Uterus (tissue), 4 donors: ENCODE results near the gene TMEM141. TPM values are rescaled to one million over a fixed set of nuclear protein-coding genes. Genes with fewer than 3 reads are reported as not detected.
"Not testable (repeated sequence)": the region's sequence is repeated elsewhere in the genome, so short reads cannot be mapped to it uniquely, and the experiment has no call there.

Source experiments
- DNase-seq, 2 donors: peaks; one replicate each; pipeline ENCODE4 v3.0.0-alpha.2; 2019 to 2020
- H3K27ac ChIP-seq, 2 donors: fragments of 200-600 bp; sonication (generic); 1 replicate in 1 of 2; 2 replicates in 1 of 2; pipeline ENCODE4 v1.5.1; 2016 to 2018
- H3K27me3 ChIP-seq, 2 donors: fragments of 200-600 bp; sonication (generic); one replicate each; pipeline ENCODE4 v1.5.1; 2018 to 2019; ENCODE audit warnings: control low read depth in 1 of 2
- H3K36me3 ChIP-seq, 2 donors: fragments of 200-600 bp; sonication (generic); one replicate each; pipeline ENCODE4 v1.5.1; 2019; ENCODE audit warnings: control low read depth in 1 of 2
- H3K4me1 ChIP-seq, 2 donors: fragments of 200-600 bp; sonication (generic); one replicate each; pipeline ENCODE4 v1.5.1; 2018 to 2019; ENCODE audit warnings: control low read depth in 1 of 2
- H3K4me3 ChIP-seq, 2 donors: fragments of 200-600 bp; sonication (generic); 1 replicate in 1 of 2; 2 replicates in 1 of 2; pipeline ENCODE4 v1.5.1; 2018 to 2019; ENCODE audit warnings: mild to moderate bottlenecking in 1 of 2
- H3K9me3 ChIP-seq, 2 donors: fragments of 200-600 bp; sonication (generic); one replicate each; pipeline ENCODE4 v1.5.1; 2019; ENCODE audit warnings: control low read depth in 1 of 2
- POLR2A ChIP-seq, 2 donors: fragments of 450-650 bp; IDR thresholded peaks; one replicate each; pipeline ENCODE4 v1.6.1; 2016; ENCODE audit warnings: antibody characterized with exemption in 2 of 2, mild to moderate bottlenecking in 1 of 2, moderate library complexity in 1 of 2
- intact Hi-C: fragments of 100-400 bp; cut with DNase I; formaldehyde crosslinking; loops from one replicate; pipeline ENCODE4 v1.15.1; 2023; ENCODE audit warnings: low total_unique reads
- total RNA-seq, 4 donors: library from RNA; depleted of rRNA in 3 of 4; stranded (reverse); fragments of >200 nt in 3 of 4; gene quantifications; one replicate each; pipeline versions ENCODE4 v1.1.0 to v1.2.4, GENCODE V29; 2014 to 2023
- TF ChIP-seq, protein P1 (sequence below), 4 experiments: fragments of 200-600 bp in 2 of 4; fragments of 450-650 bp in 2 of 4; sonication (generic) in 2 of 4; IDR thresholded peaks; one replicate each; pipeline ENCODE4 v1.5.1; 2016 to 2019; ENCODE audit warnings: antibody characterized with exemption in 4 of 4, mild to moderate bottlenecking in 2 of 4, moderate library complexity in 1 of 4
- donor health status: DM: yes; HTN: yes; CAD: no.

TMEM141 gene
- total RNA-seq, 4 donors from 2014 or later, result 3.5 to 48.9 (median 32.0) TPM

DNA sequence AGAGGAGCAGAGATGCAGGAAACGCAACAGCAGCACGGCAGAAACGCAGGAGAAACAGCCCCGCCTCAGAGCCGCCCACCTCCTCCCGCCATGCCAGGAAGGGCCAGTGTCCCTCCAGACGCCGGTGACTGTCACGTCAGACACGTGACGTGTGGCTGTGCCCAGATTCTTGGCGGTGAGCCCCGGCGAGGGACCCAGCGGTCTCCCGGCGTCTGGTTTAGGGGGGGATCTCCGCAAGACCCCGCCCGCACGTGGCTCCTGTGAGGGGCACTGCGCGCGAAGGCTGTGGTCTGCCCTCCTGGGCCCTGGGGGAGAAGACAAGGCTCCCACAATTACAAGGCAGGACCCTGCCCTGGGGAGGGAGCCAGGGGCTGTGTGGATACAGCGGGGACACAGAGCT lies 30.7 kb upstream of the TMEM141 start:
- Histone ChIP-seq H3K27ac (no peak overlapping the region), H3K9me3 (no peaks in the 10 kb centered on the region), H3K27me3 (no peaks in the 10 kb centered on the region), H3K36me3 (no peaks in the 10 kb centered on the region), H3K4me1 (no peaks in the 10 kb centered on the region), H3K4me3 (no peak overlapping the region)
- intact Hi-C loops, result no loop called here
- no peak for DNase-seq
- no peak for TF ChIP-seq POLR2A (IDR thresholded peaks at IDR 0.05)
- TF ChIP-seq, protein P1, sequence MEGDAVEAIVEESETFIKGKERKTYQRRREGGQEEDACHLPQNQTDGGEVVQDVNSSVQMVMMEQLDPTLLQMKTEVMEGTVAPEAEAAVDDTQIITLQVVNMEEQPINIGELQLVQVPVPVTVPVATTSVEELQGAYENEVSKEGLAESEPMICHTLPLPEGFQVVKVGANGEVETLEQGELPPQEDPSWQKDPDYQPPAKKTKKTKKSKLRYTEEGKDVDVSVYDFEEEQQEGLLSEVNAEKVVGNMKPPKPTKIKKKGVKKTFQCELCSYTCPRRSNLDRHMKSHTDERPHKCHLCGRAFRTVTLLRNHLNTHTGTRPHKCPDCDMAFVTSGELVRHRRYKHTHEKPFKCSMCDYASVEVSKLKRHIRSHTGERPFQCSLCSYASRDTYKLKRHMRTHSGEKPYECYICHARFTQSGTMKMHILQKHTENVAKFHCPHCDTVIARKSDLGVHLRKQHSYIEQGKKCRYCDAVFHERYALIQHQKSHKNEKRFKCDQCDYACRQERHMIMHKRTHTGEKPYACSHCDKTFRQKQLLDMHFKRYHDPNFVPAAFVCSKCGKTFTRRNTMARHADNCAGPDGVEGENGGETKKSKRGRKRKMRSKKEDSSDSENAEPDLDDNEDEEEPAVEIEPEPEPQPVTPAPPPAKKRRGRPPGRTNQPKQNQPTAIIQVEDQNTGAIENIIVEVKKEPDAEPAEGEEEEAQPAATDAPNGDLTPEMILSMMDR (IDR thresholded peaks at IDR 0.05), result no peak

- peak in 1 of 2 donors; percentile 30 for DNase-seq
Observed at GRCh38 chr9:136760834-136761544, 30.2 kb upstream of the TMEM141 start.

GRCh38 chr9:136761545-136761981 lies 29.6 kb upstream of the TMEM141 start:
- Histone ChIP-seq H3K27me3 (no peaks in the 10 kb centered on the region), H3K4me3 (no peak overlapping the region), H3K4me1 (no peaks in the 10 kb centered on the region), H3K9me3 (no peaks in the 10 kb centered on the region), H3K36me3 (no peaks in the 10 kb centered on the region), H3K27ac (no peak overlapping the region)
- intact Hi-C loops, result no loop called here
- DNase-seq, result no peak
- TF ChIP-seq, protein P1 (IDR thresholded peaks at IDR 0.05), result no peak
- no peak for TF ChIP-seq POLR2A (IDR thresholded peaks at IDR 0.05)

More at GRCh38 chr9:136760834-136761544, 30.2 kb upstream of the TMEM141 start:
- H3K9me3 ChIP-seq, intact Hi-C loops, H3K27me3 ChIP-seq, H3K4me3 ChIP-seq, H3K4me1 ChIP-seq, H3K36me3 ChIP-seq, H3K27ac ChIP-seq: not testable (repeated sequence)
- TF ChIP-seq, protein P1 (IDR thresholded peaks at IDR 0.05), result peak; percentile 13 to 43 (median 34)

- Histone ChIP-seq H3K4me3 (no peak overlapping the region), H3K36me3 (no peaks in the 10 kb centered on the region), H3K27ac (no peak overlapping the region), H3K9me3 (no peaks in the 10 kb centered on the region), H3K4me1 (no peaks in the 10 kb centered on the region), H3K27me3 (no peaks in the 10 kb centered on the region)
- TF ChIP-seq POLR2A (IDR thresholded peaks at IDR 0.05), result no peak
- TF ChIP-seq, protein P1 (IDR thresholded peaks at IDR 0.05), result no peak
- intact Hi-C loops, result no loop called here
- DNase-seq, result no peak
Observed at GRCh38 chr9:136762221-136762691, 28.9 kb upstream of the TMEM141 start.

DNA sequence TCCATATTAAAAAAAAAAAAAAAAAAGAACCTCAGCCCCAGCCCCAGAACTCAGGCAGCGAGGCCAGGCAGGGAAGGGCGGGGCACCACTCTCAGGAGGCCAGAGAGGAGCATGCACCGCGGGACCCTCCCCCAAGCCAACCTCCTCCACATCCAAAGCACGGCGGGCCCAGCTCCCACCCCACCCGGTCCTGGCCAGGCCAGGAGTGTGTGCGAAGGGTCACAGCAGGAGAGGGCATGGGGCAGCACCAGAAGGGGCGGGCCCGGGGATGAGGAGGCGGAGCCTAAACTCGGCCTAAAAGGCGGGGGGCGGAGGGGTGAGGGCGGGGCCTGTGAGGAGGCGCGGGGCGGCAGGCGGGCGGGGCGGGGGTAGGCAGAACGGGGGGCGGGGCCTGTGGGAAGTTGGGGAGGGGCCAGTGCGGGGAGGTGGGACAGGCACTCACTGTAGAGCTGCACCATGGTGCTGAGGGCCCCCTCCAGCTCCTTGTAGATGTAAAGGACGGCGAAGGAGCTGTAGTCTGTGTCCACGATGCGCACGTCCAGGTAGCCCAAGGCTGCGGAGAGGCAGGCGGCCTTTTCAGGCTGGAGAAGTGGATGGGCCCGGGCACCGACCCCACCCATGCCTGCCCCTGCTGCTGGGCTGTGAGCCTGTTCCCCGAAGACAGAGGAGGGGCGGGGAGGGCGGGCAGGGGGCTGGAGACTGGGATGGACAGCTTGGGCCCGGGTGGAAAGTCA lies 28.1 kb upstream of the TMEM141 start:
- Histone ChIP-seq H3K27ac (no peak overlapping the region), H3K27me3 (no peaks in the 10 kb centered on the region), H3K36me3 (no peaks in the 10 kb centered on the region), H3K4me3 (no peak overlapping the region), H3K4me1 (no peaks in the 10 kb centered on the region), H3K9me3 (no peaks in the 10 kb centered on the region)
- peak; percentile 31 to 39 for DNase-seq
- no peak for TF ChIP-seq POLR2A (IDR thresholded peaks at IDR 0.05)
- TF ChIP-seq, protein P1 (IDR thresholded peaks at IDR 0.05), result no peak
- intact Hi-C loops, result no loop called here
